ENCODE data around the gene CCDC141.

DNA sequence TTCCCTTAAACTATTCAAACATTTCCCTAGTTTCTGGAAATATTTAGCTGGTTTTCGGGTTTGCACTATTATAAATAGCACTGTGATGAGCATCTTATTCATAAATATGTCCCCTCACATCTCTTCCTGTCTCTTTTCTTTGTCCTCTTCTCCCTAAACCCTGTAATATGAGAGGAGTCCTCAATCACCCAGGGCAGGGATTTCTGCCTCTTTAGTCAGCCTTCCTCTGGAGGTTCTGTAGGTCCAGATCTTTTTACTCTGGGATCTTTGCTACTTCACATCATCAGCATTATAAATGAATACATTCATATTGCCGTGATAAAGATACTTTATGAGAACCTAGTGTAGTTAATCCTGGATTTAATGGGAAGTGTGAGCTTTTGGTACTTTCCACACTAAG lies 154.8 kb downstream of the CCDC141 start:
- TF ChIP-seq POLR2A (IDR thresholded peaks at IDR 0.05): no peak
- no peak for TF ChIP-seq CTCF (IDR thresholded peaks at IDR 0.05)
- TF ChIP-seq EP300 (IDR thresholded peaks at IDR 0.05): no peak
